Dendritic cell treated with granulocyte-macrophage colony-stimulating factor and Interleukin-4, amounts not matched to agents 40 ng/mL and 50 ng/mL, for 4 days (primary cell): Measurements from ENCODE around the gene RNF169.

Source experiments
- H3K27ac Mint-ChIP-seq: one replicate; pipeline ENCODE4 v1.8.0; 2022; ENCODE audit warnings: mild to moderate bottlenecking, mixed read lengths
- H3K27me3 Mint-ChIP-seq: one replicate; pipeline ENCODE4 v1.8.0; 2022; ENCODE audit warnings: mild to moderate bottlenecking, mixed read lengths
- H3K36me3 Mint-ChIP-seq: one replicate; pipeline ENCODE4 v1.8.0; 2022; ENCODE audit warnings: low read depth, mixed read lengths
- H3K4me1 Mint-ChIP-seq: one replicate; pipeline ENCODE4 v1.8.0; 2022; ENCODE audit warnings: low read depth, mixed read lengths
- H3K4me3 Mint-ChIP-seq: one replicate; pipeline ENCODE4 v1.8.0; 2022; ENCODE audit warnings: mild to moderate bottlenecking, moderate library complexity, mixed read lengths
- H3K9me3 Mint-ChIP-seq: one replicate; pipeline ENCODE4 v1.8.0; 2022; ENCODE audit warnings: mixed read lengths
- intact Hi-C: fragments of 100-400 bp; cut with micrococcal nuclease; formaldehyde crosslinking; loops from one replicate; pipeline ENCODE4 v1.15.0; 2022

The RNF169 gene

GRCh38 chr11:74838188-74838587 is 89.5 kb downstream of the RNF169 start:
- no peaks in the 10 kb centered on the region for H3K9me3 Mint-ChIP-seq
- H3K36me3 Mint-ChIP-seq = peaks cover 95% of the 10 kb centered on the region
- peaks cover 17% of the 10 kb centered on the region for H3K4me1 Mint-ChIP-seq
- no peak overlapping the region for H3K4me3 Mint-ChIP-seq
- no peak overlapping the region for H3K27ac Mint-ChIP-seq
- no peaks in the 10 kb centered on the region for H3K27me3 Mint-ChIP-seq
- intact Hi-C loops = no loop called here

DNA sequence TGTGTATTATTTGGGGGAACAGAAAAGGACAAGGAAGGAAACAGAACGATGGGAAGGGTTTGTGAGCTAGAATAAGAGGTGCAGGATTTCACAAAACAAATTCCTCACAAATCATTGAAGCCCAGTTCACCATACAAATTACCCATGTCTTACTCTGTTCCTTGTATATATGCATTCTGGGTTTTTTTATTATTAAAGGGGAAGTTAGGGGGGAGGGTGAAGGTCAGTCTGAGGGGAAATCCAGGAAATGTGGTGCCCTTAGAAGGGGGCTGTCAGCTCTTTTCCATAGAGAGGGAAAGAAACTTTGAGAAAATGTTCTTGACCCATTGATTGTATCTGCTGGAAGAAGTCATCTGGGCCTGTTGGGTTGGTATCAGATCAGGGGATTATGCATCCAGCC is 90.8 kb downstream of the RNF169 start:
- H3K27me3 Mint-ChIP-seq = no peaks in the 10 kb centered on the region
- peaks cover 95% of the 10 kb centered on the region for H3K36me3 Mint-ChIP-seq
- intact Hi-C loops = no loop called here
- no peak overlapping the region for H3K4me3 Mint-ChIP-seq
- H3K4me1 Mint-ChIP-seq = peaks cover 17% of the 10 kb centered on the region
- peak overlapping the region; percentile 46 for H3K27ac Mint-ChIP-seq
- H3K9me3 Mint-ChIP-seq = no peaks in the 10 kb centered on the region

GRCh38 chr11:74839971-74840370 is 91.3 kb downstream of the RNF169 start:
- Mint-ChIP-seq H3K4me1 (peaks cover 17% of the 10 kb centered on the region), H3K27me3 (no peaks in the 10 kb centered on the region), H3K4me3 (no peak overlapping the region), H3K36me3 (peaks cover 93% of the 10 kb centered on the region), H3K9me3 (no peaks in the 10 kb centered on the region), H3K27ac (peak overlapping the region; percentile 46)
- intact Hi-C loops = no loop called here

DNA sequence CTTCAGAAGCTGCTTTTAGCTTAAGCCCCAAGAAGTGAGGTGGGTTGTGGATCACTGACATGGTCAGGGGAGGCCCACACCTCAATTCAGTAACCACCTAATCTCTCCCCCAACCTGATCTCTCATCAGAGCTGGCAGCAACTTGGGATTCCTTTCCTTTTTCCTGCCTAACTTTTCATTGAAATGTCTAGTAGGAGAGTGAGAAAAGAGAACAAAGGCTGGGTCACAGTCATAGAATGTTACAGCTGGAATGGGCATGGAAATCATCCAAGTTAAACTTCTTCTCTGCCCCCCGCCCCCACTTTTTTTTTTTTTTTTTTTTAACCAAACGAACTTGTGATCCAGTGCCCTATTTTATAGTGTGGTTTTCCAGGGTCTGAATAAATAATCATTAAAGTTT is 91.8 kb downstream of the RNF169 start:
- Mint-ChIP-seq H3K27ac (peak overlapping the region; percentile 46), H3K27me3 (no peaks in the 10 kb centered on the region), H3K4me1 (peaks cover 20% of the 10 kb centered on the region), H3K4me3 (no peak overlapping the region), H3K36me3 (peaks cover 93% of the 10 kb centered on the region), H3K9me3 (no peaks in the 10 kb centered on the region)
- intact Hi-C loops = no loop called here

GRCh38 chr11:74842967-74843366 is 94.3 kb downstream of the RNF169 start:
- peaks cover 36% of the 10 kb centered on the region for H3K4me1 Mint-ChIP-seq

DNA sequence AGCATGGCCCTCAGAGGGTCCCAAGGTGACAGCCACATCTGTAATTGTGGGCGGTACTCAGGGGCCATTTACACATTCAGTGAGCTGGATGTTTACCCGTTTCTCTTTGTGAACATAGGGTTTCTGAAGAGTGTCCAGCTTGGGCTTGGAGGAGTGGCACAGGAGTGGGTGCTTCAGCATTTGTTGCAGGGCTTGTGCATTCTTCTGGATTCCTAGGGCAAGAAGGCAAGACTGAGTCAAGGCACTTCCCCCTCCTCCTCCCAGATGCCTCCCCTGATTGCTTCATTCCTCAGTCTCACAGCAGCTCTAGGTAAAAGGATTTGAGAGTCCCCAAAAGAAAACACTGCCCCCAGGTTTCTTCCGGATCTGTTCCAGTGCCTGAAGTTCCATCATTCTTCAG is 95.4 kb downstream of the RNF169 start:
- Mint-ChIP-seq H3K36me3 (peaks cover 85% of the 10 kb centered on the region), H3K27ac (no peak overlapping the region), H3K27me3 (no peaks in the 10 kb centered on the region), H3K9me3 (no peaks in the 10 kb centered on the region), H3K4me3 (no peak overlapping the region), H3K4me1 (peaks cover 27% of the 10 kb centered on the region)
- intact Hi-C loops = no loop called here

More at GRCh38 chr11:74842967-74843366, 94.3 kb downstream of the RNF169 start:
- Mint-ChIP-seq H3K36me3 (peaks cover 88% of the 10 kb centered on the region), H3K4me3 (no peak overlapping the region), H3K27ac (no peak overlapping the region), H3K9me3 (no peaks in the 10 kb centered on the region), H3K27me3 (no peaks in the 10 kb centered on the region)
- intact Hi-C loops = no loop called here

GRCh38 chr11:74844865-74845264 is 96.2 kb downstream of the RNF169 start:
- H3K4me1 Mint-ChIP-seq = peaks cover 21% of the 10 kb centered on the region
- no peaks in the 10 kb centered on the region for H3K9me3 Mint-ChIP-seq
- peaks cover 82% of the 10 kb centered on the region for H3K36me3 Mint-ChIP-seq
- no peaks in the 10 kb centered on the region for H3K27me3 Mint-ChIP-seq
- H3K4me3 Mint-ChIP-seq = no peak overlapping the region
- intact Hi-C loops = no loop called here
- no peak overlapping the region for H3K27ac Mint-ChIP-seq

DNA sequence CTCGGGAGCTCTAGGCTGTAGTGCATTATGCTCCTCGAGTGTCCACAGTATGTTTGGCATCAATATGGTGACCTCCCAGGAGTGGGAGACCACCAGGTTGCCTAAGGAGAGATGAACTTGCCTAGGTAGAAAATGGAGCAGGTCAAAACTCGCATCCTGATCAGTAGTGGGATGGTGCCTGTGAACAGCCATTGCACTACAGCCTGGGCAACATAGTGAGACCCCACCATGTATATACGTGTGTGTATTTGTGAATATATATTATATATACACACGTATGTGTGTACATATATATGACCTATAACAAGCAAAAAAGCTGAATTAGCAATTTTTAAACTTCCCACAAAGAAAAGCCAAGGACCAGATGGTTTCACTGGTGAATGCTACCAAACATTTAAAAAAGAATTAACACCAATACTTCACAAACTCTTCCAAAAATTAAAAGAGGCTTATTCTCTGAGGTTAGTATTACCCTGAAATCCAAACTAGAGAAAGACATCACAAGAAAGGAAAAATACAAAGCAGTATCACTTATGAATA is 97.4 kb downstream of the RNF169 start:
- intact Hi-C loops = no loop called here
- no peaks in the 10 kb centered on the region for H3K9me3 Mint-ChIP-seq
- no peaks in the 10 kb centered on the region for H3K27me3 Mint-ChIP-seq
- H3K4me1 Mint-ChIP-seq = peaks cover 21% of the 10 kb centered on the region
- no peak overlapping the region for H3K27ac Mint-ChIP-seq
- peaks cover 83% of the 10 kb centered on the region for H3K36me3 Mint-ChIP-seq
- no peak overlapping the region for H3K4me3 Mint-ChIP-seq

- intact Hi-C loops = no loop called here
- peaks cover 83% of the 10 kb centered on the region for H3K36me3 Mint-ChIP-seq
- no peaks in the 10 kb centered on the region for H3K9me3 Mint-ChIP-seq
- no peak overlapping the region for H3K4me3 Mint-ChIP-seq
- no peak overlapping the region for H3K27ac Mint-ChIP-seq
- no peaks in the 10 kb centered on the region for H3K27me3 Mint-ChIP-seq
- peaks cover 21% of the 10 kb centered on the region for H3K4me1 Mint-ChIP-seq
These were observed 98.1 kb downstream of the RNF169 start for GRCh38 chr11:74846770-74847169.

GRCh38 chr11:74847395-74847794 is 98.7 kb downstream of the RNF169 start:
- no peaks in the 10 kb centered on the region for H3K27me3 Mint-ChIP-seq
- intact Hi-C loops = no loop called here
- peaks cover 83% of the 10 kb centered on the region for H3K36me3 Mint-ChIP-seq
- H3K27ac Mint-ChIP-seq = no peak overlapping the region
- H3K4me1 Mint-ChIP-seq = peaks cover 21% of the 10 kb centered on the region
- H3K9me3 Mint-ChIP-seq = no peaks in the 10 kb centered on the region
- H3K4me3 Mint-ChIP-seq = no peak overlapping the region

GRCh38 chr11:74847895-74848294 is 99.2 kb downstream of the RNF169 start:
- Mint-ChIP-seq H3K4me1 (peaks cover 21% of the 10 kb centered on the region), H3K9me3 (no peaks in the 10 kb centered on the region), H3K4me3 (no peak overlapping the region), H3K27me3 (no peaks in the 10 kb centered on the region), H3K36me3 (peaks cover 83% of the 10 kb centered on the region), H3K27ac (no peak overlapping the region)
- intact Hi-C loops = no loop called here

DNA sequence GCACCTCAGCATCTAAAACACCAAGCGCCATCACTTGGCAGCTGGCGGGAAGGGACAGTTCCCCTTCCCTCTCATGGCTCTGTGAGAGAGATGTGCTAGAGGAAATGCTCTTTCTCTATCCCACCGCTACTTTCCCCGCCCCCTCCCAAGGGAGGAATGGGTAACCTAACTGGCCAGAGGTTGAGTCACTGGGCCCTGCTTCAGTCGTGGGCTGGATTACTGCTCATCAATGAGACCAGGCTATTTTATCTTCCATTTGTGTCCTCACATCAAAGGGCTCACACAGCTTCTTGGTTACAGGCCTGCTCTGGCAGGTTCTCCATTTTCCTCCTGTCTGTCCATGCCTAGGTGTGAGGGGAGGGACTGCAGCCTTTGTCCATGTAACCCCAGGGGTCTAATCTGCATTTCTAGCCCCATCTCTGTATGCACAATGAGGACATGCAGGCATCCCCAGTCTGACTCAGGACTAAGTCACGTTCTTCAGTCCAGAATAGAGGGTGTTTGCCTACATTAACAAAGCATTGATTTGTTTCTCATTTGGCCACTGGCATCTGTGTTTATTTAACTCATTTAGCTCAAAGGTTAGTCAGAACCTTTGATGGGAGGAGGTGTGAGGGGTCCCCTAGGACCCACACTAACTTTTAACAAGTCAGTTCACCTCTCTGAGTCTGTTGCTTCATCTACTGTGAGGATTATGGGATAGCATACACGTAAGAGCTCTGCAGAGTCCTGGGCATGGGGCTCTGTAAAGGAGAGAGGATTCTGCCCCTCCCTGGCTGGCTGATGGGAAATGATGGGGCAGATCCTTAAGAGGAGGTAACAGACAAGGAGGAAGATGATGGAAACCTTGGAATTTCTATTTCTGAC is 101.1 kb downstream of the RNF169 start:
- Mint-ChIP-seq H3K4me1 (peaks cover 21% of the 10 kb centered on the region), H3K27me3 (no peaks in the 10 kb centered on the region), H3K27ac (no peak overlapping the region), H3K9me3 (no peaks in the 10 kb centered on the region), H3K36me3 (peaks cover 82% of the 10 kb centered on the region), H3K4me3 (no peak overlapping the region)
- intact Hi-C loops = no loop called here

- Mint-ChIP-seq H3K4me1 (no peaks in the 10 kb centered on the region), H3K36me3 (peaks cover 84% of the 10 kb centered on the region), H3K27ac (no peak overlapping the region), H3K27me3 (no peaks in the 10 kb centered on the region), H3K9me3 (no peaks in the 10 kb centered on the region), H3K4me3 (no peak overlapping the region)
- intact Hi-C loops = no loop called here
These were observed 104.6 kb downstream of the RNF169 start for GRCh38 chr11:74853223-74853622.

- H3K4me1 Mint-ChIP-seq = no peaks in the 10 kb centered on the region
- no peaks in the 10 kb centered on the region for H3K27me3 Mint-ChIP-seq
- intact Hi-C loops = no loop called here
- H3K36me3 Mint-ChIP-seq = peaks cover 100% of the 10 kb centered on the region
- no peak overlapping the region for H3K27ac Mint-ChIP-seq
- H3K9me3 Mint-ChIP-seq = peaks cover 67% of the 10 kb centered on the region
- no peak overlapping the region for H3K4me3 Mint-ChIP-seq
These were observed 112.1 kb downstream of the RNF169 start for GRCh38 chr11:74860743-74861142.
